Subcutaneous adipose tissue (tissue), 4 donors: ENCODE measurements around the gene NCOA1. TPM values are rescaled to one million over a fixed set of nuclear protein-coding genes. Genes with fewer than 3 reads are reported as not detected.

Source experiments
- CTCF ChIP-seq: fragments of 450-650 bp; IDR thresholded peaks from one replicate; pipeline ENCODE4 v1.5.1; 2016; ENCODE audit warnings: low read depth, mild to moderate bottlenecking, control low read depth, antibody characterized with exemption, moderate library complexity
- total RNA-seq, 4 donors: library from RNA; depleted of rRNA; stranded (reverse); fragments of >200 nt; gene quantifications; one replicate each; pipeline ENCODE4 v1.1.0, GENCODE V29; 2016

The NCOA1 gene
- total RNA-seq, 4 donors from 2014 or later, result 48.2 to 84.6 (median 53.1) TPM

DNA sequence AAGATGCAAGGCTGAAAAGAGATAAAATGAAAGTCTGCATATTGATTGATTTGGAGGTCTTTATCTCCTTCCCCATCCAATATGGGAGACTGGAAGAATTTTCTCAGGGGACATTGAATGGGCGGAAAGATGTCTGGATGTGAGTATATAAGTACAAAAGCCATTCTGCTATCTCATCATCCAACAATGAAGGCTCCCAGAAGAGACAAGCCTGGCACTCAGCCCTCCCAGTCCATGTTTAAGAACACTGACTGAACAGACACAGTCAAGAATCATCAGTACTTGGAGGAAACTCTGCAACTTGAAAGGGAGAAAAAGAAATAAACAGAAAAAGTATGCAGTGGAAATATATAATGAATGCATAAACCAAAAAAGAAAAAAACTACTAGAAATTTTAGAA lies 221.2 kb downstream of the NCOA1 start:
- no peak for TF ChIP-seq CTCF

- no peak for TF ChIP-seq CTCF
These were observed 226.4 kb downstream of the NCOA1 start for GRCh38 chr2:24717263-24717951.

DNA sequence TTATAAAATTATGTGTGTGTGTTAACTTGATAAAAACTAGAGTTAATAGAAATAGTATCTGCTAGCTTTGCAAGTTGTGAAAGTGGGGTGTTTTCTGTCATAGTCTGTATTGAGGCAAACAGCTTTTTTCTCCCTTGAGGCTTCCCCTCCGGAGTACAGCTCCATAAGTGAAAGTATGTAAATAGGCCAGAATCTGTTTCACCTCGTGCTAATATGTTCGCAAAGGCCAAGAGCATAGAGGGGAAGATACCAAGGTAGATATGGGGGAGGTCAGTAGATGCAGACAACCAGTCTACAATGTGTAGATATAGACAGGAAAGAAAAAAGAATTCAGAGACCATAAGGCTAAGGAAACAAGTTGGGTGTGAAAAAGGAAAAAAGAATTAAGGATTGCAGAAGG lies 229.3 kb downstream of the NCOA1 start:
- no peak for TF ChIP-seq CTCF

DNA sequence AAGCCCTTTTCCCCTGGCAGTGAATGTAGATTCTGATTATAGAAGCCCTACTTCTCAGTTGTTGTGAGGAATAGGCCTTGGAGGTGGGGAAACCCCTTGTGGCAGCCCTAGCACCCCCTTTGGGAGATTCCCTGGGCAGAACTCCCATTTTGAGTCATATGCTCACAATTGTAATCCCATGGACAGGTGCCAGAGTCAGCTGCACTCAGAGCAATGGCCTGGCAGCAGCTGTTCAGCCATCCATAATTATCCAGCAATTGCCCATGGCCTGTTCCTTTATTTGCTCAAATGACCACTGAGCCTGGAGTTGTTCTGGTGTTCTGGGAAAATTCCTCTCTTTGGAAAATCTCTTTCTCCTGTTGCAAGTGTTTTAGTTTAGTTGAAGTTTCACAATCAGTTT lies 230.4 kb downstream of the NCOA1 start:
- no peak for TF ChIP-seq CTCF

DNA sequence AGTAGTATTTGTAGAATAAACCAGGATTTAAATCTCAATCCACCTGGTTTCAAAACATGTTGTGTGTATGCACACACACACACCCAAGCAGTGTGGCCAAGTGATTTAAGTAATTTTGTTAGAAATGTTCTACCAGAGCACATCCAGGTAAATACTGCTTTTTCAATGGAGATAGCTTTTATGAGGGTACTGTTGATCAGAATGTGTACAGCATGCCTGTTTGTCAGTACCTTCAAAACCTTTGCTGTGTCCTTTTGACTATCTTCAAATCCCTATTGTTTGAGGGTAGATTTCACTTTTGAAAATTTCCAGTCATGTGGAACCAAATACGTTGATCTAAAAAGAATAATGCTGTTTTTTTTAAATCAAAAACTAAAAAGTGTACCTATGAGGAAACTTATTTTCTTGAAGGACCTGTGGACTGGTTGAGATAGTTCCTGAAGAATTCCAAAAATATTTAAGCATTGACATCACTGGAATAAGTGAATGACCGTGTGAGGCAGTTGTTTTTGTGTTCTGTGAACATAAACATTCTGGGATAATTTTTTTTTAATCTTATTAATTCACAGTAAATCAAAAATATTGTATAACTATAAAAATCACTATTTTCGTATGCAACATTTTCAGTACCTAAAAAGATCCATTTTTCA lies 231.2 kb downstream of the NCOA1 start:
- TF ChIP-seq CTCF, result no peak

- TF ChIP-seq CTCF, result no peak
These were observed 232.1 kb downstream of the NCOA1 start for GRCh38 chr2:24723191-24723590.

- no peak for TF ChIP-seq CTCF
These were observed 232.6 kb downstream of the NCOA1 start for GRCh38 chr2:24723665-24724064.
